Stimulated activated CD8-positive, alpha-beta memory T cell treated with anti-CD3 and anti-CD28 coated beads, Interleukin-7, amount 100 ng/mL, for 1 hour (primary cell): Measurements from ENCODE around the gene GCNT1.

ENCODE experiments used
- DNase-seq, 2 donors: peaks; one replicate each; pipeline ENCODE4 v3.0.0-alpha.2; 2020; ENCODE audit warnings: low read depth in 2 of 2

The GCNT1 gene

GRCh38 chr9:76534026-76534425 is 75.0 kb downstream of the GCNT1 start:
- DNase-seq: no peak

GRCh38 chr9:76537150-76537646 is 78.2 kb downstream of the GCNT1 start:
- DNase-seq: no peak

- DNase-seq: no peak
These were observed 80.2 kb downstream of the GCNT1 start for GRCh38 chr9:76539180-76539579.

GRCh38 chr9:76542360-76542759 is 83.4 kb downstream of the GCNT1 start:
- no peak for DNase-seq

GRCh38 chr9:76545191-76545590 is 86.2 kb downstream of the GCNT1 start:
- DNase-seq: no peak

GRCh38 chr9:76552181-76552580 is 93.2 kb downstream of the GCNT1 start:
- no peak for DNase-seq

GRCh38 chr9:76552751-76553455 is 93.9 kb downstream of the GCNT1 start:
- DNase-seq: no peak

GRCh38 chr9:76553680-76554079 is 94.7 kb downstream of the GCNT1 start:
- no peak for DNase-seq
